NCI-H526 (cell line): ENCODE results near the gene FNTB.

Experiments
- DNase-seq, 2 experiments: peaks; one replicate each; lab custom pipeline; 2025; lab: John Stamatoyannopoulos, UW

The FNTB gene

DNA sequence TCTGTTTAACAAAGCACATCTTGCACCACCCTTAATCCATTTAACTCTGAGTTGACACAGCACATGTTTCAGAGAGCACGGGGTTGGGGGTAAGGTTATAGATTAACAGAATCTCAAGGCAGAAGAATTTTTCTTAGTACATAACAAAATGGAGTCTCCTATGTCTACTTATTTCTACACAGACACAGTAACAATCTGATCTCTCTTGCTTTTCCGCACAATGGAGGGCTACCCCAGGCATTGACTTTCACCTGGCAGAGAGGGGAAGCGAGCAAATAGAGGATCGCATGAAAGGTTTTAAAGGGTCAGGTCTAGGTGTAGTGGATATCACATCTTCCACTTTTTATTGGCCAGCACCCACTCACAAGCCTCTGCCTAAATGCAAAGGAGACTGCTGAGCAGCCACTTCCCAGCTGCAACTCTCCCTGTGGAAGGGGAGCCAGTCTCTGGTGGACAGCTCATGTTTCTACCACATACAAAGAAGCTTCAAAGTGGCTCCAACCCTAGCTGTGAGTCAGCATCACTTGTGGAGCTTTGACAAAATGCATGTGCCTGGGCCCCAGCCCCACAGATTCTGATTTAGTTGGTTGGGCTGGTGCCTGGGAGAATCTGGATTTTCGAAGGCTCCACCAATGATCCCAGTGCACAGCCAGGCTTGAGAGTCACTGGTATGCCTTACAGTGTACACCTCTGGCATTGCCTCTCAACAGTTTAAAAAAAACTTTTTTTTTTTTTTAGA, 7.2 kb upstream of the FNTB start:
- no peak for DNase-seq

DNA sequence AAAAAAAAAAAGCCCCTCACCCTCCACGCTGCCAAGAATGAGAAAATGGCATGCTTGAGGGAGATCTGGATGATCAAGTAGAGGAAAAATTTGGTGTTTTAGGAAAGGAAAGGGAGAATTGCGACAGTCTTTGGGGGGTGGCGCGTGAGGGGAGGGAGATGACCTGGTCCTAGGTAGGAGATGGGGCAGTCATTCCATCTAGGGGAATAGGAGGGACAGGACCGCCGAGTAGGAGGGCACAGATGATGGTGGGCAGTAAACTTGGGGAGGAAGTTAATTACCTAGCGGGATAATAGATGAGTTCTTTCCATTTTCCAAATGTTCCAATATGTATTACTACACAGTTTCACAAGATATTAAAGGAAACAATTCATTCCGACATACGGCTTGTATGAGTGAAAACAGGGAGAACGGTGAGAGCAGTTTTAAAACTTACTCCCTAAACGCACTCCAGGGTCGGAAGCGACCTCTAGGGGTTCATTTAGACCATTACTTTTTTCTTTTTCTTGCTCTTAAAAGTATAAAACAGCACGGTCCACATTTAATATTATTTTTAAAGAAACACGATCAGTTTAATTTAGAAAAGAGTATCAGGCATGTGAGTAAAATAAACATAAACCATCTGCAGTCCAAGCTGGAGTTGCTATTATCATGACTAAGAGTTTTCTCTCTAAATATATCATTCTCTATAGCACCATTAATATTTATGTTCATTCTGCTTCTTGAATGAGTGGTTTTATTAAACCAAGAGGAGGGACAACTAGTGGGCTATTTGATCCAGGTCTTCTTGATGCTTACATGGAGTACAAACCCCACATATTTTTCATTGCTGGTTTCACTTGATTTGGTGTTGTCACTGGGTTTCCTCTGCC, 3.0 kb upstream of the FNTB start:
- DNase-seq, result peak; percentile 63 to 79

DNA sequence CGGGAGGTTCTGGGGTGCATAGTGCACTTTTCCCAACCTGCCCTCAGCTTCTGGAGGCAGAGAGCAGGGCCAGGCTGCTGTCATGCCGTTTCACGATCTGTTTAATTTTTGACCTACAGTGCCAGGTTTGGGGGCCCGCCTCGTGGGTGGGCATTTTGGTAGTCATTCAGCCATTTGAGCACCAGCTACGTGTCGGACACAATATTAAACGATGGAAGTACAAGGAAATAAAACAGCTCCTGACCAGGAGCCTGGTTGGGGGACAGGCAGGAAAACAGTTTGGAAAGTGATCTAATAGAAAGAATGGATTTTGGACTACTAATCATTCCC, 708 bp downstream of the FNTB start:
- DNase-seq, result no peak

DNA sequence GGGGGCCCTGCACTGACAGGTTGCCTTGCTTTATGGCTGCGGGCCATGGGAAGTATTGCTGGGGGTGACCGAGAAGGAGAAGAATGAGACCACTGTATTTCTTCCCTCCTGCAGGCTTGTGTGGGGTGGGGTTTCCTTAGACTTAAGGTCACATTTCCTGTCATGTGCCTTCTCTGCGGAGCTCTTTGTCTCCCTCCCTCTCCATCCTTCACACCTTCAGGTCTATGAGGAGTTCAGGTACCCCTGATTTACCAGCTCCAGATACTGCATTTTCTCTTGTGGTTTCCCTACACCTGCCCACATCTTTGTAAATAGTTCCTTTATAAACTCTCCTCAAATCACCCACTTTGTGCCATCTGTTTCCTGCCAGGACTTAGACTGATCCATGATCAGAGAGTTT, 3.6 kb downstream of the FNTB start:
- no peak for DNase-seq

DNA sequence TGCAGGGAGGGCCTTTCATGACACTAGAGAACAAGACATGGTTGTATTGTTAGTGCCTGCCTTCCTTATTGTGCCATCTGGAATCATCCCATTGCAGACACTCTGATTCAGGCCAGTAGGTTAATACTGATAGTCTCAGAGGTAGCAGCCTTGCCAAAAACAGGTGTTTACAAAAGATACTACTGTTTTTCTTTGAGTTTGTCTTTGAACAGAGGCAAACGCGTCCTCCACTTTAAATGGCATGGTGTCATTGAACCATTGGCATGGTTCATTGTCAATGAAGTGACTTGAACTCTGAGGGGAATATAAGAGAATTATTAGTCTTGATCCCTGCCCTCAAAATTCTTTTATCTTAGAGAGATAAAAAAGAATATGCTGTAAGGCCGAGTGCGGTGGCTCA, 4.2 kb downstream of the FNTB start:
- no peak for DNase-seq

DNA sequence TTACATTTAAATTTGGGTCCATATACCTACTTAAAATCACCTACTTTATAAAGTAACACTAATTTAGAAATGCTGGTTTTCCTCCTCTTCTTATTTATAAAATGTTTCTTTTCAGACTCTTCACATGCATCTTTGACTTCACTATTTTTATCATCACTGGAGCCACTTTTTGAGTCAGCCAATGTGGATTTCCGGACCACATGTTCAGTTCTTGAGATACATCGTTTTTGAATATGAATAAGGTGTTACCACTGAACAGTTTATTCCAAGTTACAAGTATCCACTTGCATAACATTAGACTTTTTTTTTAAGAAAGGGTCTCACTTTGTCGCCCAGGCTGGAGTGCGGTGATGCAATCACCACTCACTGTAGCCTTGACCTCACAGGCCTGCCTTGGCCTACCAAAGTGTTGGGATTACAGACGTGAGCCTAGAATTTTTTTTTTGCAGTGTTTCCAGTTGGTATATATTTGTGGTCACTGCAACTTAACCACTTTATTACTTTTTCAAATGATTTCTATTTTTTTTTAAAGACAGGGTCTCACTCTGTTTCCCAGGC, 5.7 kb downstream of the FNTB start:
- DNase-seq, result no peak

DNA sequence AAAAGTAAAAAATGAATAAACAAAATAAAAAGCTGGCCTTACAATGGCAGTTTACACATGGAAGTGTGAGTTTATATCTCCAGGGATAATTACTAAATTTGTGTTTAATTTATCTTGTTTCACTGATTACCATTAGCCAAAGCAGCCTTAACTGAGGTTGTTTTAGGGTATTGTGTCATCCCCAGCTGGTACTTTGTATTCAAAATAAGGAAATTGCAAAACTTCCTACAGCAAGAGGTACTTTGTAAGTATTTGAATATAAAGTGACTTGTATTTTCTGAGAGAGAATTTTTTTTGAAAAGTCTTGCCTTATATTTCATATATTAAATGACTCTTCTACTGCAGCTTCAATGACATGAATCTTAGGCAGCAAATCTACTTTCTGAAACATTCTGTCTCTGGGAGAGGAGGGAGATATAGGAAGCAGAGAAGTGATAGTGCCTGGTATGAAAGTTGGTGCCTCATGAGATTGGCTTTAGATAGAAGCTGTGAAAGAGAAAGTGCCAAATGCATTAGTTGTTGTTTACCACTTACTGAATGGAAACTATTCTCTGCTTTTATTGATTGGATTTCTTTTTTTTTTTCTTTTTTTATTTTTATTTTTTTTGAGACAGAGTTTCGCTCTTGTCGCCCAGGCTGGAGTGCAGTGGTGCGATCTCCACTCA, 6.7 kb downstream of the FNTB start:
- DNase-seq, result no peak

DNA sequence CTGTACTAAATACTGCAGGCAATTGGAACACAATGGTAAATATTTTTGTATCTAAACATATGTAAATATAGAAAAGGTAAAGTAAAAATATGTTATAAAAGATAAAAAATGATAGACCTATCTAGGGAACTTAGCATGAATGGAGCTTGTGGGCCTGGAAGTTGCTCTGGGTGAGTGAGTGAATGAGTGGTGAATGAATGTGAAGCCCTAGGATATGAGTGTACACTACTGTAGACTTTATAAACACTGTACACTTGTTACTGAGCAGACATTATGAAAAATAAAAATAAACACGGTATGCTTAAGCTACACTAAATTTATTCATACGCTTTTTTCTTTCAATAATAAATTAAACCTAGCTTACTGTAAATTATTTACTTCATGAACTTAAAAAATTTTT, 7.8 kb downstream of the FNTB start:
- no peak for DNase-seq

DNA sequence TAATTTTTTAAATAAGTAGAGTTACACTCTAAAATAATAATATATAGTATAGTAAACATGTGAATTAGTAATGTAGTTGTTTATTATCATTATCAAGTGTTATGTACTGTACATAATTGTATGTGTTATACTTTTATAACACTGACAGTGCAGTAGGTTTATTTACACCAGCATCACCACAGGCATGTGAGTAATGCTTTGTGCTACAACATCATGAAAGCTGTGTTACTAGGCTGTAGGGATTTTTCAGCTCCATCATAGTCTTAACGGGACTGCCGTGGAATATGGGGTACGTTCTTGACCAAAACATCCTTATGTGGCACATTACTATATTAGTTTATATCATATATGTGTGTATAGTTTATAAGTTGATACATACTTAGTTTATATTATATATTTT, 8.6 kb downstream of the FNTB start:
- DNase-seq, result no peak

DNA sequence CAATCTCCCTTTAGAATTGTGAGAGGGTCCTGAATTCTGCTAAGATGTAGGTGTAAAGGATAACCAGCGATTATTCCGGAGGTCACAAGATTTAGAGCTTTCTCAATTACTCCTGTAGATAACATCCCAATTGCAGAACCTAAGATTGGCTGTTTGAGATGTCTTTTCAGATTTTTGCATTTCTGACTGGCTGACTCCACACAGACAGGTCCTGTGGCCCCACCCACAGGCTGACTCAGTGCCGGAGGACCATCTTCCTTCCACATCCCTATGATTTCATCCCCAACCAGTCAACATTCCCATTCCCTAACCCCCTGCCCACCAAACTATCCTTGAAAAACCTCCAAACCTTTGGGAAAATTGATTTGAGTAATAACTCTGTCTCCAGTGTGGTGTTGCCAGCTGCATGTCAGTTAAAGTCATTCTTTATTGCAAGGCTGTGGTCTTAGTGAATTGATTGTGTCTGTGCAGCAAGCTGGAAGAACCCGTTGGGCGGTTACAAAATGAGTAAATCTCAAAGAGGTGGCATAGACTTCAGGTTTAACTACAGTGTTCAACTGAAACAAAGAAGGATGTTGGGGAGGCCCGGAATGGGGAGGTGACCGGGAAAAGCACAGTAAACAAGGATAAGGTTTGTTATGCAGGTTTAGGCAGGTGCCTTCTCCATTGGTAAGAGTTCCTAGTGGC, 10.6 kb downstream of the FNTB start:
- DNase-seq, result no peak

DNA sequence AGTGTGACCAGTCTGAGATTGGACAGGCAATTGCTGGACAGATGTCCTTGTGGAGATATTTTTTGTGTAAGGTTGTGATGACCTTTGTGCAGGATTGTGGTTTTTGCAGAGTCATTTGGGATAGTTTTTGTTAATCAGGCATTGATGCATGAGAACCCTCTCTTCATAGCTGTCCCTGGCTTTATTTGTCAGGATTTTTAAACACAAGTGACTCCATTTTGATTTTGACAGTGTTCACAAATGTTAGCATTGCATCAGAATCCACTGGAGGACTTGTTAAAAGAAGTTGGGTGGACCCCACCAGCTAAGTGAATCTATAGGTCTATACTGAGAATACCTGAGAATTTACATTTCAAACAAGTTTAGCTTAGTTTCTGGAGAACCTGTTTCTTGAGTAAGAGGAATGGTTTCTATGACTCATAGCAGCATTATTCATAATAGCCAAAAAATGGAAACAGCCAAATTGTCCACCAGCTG, 11.8 kb downstream of the FNTB start:
- no peak for DNase-seq

DNA sequence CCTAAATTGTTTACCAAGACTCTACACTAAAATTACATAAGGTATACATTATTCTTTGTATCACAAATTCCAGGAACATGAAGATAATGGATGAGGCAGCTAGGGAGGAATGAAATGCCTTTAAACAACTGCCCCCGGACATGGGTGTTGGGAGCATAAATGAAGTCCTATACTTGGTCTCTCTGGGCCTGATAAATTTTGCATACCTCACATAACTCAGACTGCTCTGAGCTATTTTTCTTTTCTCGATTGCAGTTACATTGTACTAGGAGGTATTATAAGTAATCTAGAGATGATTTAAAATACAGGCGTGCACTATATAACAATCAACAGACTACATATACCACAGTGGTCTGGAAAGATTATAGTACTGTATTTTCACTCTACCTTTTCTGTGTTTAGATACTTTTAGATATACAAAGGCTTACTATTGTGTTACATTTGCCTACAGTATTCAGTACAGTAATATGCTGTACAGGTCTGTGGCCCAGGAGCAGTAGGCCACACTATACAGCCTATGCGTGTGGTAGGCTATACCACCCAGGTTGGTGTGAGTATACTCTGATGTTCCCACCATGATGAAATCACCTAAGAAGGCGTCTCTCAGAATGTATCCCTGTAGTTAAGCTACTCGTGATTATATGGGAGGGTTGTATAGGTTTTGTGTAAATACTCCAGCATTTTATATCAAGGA, 14.3 kb downstream of the FNTB start:
- no peak for DNase-seq

DNA sequence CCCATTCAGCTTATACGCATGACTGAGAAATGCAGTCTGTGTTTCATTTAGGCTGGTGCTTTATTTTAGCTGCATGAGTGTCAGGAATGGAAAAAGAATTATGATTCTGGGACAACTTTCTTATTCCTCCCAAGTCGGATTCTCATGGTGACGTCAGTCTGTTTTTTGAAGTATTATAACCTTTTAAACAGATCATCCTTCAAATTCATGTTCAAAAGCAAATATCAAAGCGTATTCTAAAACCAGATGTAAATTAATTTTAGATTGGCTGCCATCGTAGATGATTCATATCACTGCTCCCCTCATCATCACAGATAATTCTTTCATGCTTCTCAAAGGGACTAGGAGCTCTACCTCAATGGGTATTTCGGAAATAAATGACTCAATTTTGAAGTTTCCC, 15.0 kb downstream of the FNTB start:
- no peak for DNase-seq

DNA sequence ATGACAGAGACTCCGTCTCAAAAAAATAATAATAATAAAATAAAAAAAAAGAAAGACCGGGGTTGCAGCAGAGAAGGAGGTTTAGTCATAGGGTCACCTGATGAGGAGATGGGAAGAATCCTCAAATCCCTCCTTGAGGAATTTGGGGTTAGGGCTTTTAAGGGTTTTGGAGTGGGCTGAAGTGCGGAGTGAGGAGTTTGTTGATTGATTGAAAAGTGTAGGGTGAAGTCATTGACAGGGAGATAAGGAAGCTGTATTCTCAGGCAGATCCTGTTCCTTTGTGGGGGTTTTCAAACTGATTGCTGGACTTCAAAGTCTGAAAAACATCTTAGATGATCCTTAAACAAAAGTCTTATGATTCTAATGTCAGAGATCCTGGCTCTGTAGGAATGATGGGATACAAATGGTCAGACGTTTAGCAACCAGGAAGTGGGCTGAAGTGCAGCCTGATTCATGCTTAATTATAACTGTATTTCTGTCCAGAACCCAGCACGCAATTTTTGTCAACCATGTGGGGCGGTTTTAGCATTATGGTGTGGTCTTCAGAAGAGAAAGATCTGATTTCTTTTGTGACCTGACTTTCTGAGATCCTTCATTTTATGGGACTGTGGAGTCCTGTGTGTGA, 16.0 kb downstream of the FNTB start:
- DNase-seq, result no peak

DNA sequence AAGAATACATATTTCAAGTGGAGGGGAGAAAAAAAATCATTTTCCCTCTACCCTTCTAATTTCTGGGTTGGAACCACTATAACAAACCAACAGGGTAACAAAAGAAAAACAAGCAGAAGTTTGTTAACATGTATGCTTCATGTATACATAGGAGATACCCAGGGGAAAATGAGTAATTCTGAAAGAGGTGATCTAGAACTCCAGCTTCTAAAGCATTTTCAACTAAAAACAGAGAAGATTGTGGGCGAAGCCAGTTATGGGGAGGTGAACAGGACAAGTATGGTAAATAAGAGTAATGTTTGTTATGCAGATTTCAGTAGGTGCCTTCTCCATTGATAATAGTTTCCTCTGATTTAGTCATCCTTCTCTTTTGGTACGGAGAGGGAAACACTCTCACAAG, 16.7 kb downstream of the FNTB start:
- DNase-seq, result no peak

DNA sequence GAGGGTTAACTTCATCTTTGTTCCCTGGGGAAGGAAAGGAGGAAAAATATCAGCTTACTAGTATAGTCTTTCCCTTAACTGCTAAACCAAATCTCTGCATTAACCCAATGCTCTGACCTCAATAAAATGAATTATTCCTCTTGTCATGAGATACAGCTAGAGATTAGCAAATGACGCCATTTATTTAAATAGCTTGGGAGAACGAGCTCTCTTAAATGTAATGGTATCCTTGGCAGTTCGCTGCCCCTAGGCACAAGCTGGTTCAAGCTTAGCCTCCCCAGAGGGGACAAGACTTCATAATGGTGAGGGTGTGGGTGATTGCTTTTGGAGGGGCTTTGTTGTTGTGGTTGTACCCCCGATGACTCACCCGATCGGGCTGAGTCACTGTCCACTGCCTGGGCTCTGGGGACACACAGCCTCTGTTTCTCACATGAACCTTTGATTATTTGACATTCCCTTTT, 19.6 kb downstream of the FNTB start:
- no peak for DNase-seq

DNA sequence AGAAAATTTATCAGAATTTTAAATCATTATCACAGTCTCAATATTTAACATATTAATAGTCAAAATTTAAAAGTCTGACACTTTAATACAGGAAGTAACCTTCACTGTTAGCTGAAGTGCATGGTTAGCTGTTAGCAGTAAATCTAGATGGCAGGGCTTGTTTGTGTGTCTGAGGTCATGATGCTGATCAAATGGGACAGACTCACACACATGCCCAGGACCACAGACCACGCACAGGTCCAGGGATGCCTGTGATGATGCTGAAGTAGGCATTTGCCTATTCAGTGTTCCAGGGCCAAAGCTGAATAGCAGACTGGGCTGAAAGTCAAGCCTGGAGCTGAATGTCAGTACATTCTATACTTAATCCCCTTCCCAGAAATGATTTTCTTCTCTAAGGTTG, 20.5 kb downstream of the FNTB start:
- no peak for DNase-seq

DNA sequence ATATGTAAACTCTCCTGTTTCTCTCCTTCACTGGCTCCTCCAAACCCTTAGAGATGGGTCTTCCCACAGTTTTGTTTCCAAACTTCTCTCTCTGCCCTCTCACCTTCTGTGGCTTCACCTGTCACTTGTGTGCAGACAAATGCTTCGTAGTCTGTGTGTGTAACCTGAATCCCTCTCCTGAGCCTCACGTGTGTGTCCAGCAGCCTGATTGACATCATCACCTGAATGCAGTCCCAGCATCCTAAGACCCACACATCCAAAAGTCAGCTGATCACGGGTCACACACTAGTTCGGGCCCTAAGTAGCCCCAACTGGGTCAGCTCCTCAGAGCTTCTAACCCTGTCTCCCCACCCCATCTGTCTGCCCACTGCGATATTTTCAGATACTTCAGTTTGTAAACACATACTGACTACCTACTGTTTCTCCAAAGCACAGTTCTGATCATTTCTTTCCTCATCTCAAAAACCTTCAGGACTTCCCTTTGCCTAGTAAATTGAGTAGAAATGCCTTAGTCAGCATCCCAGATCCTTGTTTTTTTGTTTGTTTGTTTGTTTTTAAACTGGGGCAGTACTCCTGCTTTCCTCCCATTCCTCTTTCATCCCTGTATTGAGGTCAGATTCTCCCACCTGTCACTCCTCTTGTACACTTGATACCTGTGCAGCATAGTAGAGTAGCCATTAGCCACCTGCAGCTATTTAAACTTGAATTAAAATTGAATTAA, 23.7 kb downstream of the FNTB start:
- DNase-seq, result no peak

DNA sequence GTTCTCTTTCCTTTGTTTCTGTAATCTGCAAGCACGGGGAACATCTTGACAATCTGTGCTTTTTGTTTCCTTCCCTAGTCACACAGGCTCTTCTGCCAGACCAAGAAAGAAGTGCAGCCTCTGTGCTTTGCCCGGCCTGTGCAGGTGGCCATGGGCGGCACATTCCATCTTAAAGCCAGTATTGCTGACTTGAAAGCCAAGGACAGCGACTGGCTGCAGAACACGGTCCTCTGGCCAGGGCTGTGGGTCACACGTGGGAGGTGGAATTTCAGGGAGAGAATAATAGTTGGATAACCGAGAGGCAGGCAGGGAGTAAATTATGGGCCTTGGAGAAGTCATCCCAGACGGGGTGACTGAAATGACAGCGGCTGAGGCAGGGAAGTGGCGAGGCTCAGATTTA, 24.8 kb downstream of the FNTB start:
- no peak for DNase-seq

DNA sequence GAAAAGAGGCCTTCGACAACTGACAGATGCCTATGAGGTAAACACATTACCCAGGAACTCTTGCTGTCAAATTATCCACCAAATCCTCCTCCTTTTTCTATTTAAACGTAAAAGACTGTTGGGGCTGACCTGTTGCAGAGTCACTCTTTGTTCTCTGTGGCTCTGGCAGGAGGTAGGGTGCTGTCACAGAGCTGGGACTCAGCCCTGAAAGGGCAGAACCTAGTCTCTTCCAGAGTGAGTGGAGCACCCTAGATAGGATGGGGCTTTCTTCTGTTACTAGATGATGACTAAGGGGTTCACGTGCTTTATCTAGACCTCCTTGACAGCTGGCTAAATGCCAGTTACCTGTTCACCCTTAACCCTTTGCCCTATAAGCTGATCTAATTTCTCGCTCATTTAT, 25.7 kb downstream of the FNTB start:
- DNase-seq, result no peak
